ENCODE measurements around the gene SPATS1. TPM values are rescaled to one million over a fixed set of nuclear protein-coding genes. Genes with fewer than 3 reads are reported as not detected.

SPATS1 gene, protein sequence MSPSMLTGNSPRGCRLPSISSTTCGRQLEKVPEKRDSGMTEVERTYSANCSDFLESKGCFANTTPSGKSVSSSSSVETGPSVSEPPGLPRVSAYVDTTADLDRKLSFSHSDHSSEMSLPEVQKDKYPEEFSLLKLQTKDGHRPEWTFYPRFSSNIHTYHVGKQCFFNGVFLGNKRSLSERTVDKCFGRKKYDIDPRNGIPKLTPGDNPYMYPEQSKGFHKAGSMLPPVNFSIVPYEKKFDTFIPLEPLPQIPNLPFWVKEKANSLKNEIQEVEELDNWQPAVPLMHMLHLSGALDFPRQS
- polyA plus RNA-seq, result not detected in 3 replicates
- not detected for polyA plus RNA-seq (2011; ENCODE audit: low read depth)
- not detected in 2 replicates for polyA plus RNA-seq (2011; cell fraction: cytosol; rRNA removed)
- polyA plus RNA-seq (2011; cell fraction: nucleus; rRNA removed), result not detected in 2 replicates
- polyA plus RNA-seq (2012; ENCODE audit: low replicate concordance), result not detected in 2 replicates
- not detected in 3 replicates for polyA minus RNA-seq
- polyA minus RNA-seq (2011; cell fraction: cytosol; rRNA and poly(A)+ RNA removed), result not detected
- polyA minus RNA-seq (2011; cell fraction: nucleus; rRNA and poly(A)+ RNA removed), result not detected in 2 replicates

DNA sequence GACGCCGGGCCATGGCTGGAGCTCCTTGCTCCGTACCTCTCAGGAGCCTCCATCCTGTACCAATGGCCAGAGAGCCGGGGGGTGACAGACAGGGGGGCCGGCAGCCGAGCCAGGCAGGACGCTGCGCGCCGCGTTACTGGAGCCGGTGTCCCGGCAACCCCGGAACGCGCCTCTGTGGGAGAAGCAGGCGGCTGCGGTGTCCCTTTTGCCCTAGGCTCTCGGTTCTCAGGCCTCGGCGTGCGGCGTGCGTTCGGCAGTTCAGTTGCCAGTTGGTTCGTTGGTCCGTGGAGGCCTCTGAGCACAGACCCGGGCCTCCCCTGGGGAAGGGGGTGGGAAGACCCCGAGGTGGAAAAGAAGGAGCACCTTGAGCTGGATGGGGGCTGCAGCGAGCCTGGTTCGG is at the start of gene SPATS1:
SPATS1 (plus strand) TSS at position 162 of the 400 bp plus-strand sequence. CDS start 446 bp downstream, outside the sequence.
- Histone ChIP-seq H3K9ac (ENCODE audit: control insufficient read depth, extremely low read depth, insufficient read depth, low read length) (no peak within 1 kb of the TSS), H3K9me3 (ENCODE audit: control insufficient read depth, low read depth, low read length) (no peaks in the 10 kb centered on the region), H3K27me3 (ENCODE audit: control insufficient read depth, extremely low read depth, insufficient read depth, low read length) (peaks cover 39% of the 10 kb centered on the region), H4K20me1 (ENCODE audit: control insufficient read depth, extremely low read depth, insufficient read depth, low read length) (no peaks in the 10 kb centered on the region), H3K4me1 (ENCODE audit: control insufficient read depth, extremely low read depth, insufficient read depth, low read length) (no peaks in the 10 kb centered on the region), H3K36me3 (ENCODE audit: control insufficient read depth in 2 of 2, extremely low read depth in 1 of 2, insufficient read depth in 2 of 2, low read length in 2 of 2) (no peaks in the 10 kb centered on the region), H3K4me2 (ENCODE audit: control insufficient read depth, extremely low read depth, insufficient read depth, low read depth, low read length) (peak within 1 kb of the TSS; percentile 19), H3K79me2 (ENCODE audit: control insufficient read depth, insufficient read depth, low read length) (no peaks in the 10 kb centered on the region), H3K27ac (ENCODE audit: control insufficient read depth, insufficient read depth, low read length) (no peak within 1 kb of the TSS), H2AFZ (ENCODE audit: control insufficient read depth, low read length) (no peak within 1 kb of the TSS), H3K9me1 (ENCODE audit: control insufficient read depth, extremely low read depth, insufficient read depth, low read length) (no peaks in the 10 kb centered on the region), H3K4me3 (ENCODE audit: control insufficient read depth in 2 of 3, extremely low read depth in 1 of 3, insufficient read depth in 2 of 3, low read depth in 1 of 3, low read length in 3 of 3) (no peak within 1 kb of the TSS)
- no peak for DNase-seq (ENCODE audit: low read depth, low spot score)
- dilution Hi-C loops (cut with MboI; ENCODE audit: extremely low pct_ligation_motif_present, low sequenced_read_pairs), result no loop called here
- TF ChIP-seq EZH2 (IDR thresholded peaks at IDR 0.05; ENCODE audit: low read length), result peak; percentile 77
- TF ChIP-seq, protein P1, sequence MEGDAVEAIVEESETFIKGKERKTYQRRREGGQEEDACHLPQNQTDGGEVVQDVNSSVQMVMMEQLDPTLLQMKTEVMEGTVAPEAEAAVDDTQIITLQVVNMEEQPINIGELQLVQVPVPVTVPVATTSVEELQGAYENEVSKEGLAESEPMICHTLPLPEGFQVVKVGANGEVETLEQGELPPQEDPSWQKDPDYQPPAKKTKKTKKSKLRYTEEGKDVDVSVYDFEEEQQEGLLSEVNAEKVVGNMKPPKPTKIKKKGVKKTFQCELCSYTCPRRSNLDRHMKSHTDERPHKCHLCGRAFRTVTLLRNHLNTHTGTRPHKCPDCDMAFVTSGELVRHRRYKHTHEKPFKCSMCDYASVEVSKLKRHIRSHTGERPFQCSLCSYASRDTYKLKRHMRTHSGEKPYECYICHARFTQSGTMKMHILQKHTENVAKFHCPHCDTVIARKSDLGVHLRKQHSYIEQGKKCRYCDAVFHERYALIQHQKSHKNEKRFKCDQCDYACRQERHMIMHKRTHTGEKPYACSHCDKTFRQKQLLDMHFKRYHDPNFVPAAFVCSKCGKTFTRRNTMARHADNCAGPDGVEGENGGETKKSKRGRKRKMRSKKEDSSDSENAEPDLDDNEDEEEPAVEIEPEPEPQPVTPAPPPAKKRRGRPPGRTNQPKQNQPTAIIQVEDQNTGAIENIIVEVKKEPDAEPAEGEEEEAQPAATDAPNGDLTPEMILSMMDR (optimal IDR thresholded peaks at IDR 0.05 in 1 of 3, IDR thresholded peaks at IDR 0.05 in 1 of 3, conservative IDR thresholded peaks at IDR 0.05 in 1 of 3; ENCODE audit: extremely low read depth in 1 of 3, insufficient read depth in 2 of 3, low read length in 3 of 3), result no peak
- FAIRE-seq, result no peak

DNA sequence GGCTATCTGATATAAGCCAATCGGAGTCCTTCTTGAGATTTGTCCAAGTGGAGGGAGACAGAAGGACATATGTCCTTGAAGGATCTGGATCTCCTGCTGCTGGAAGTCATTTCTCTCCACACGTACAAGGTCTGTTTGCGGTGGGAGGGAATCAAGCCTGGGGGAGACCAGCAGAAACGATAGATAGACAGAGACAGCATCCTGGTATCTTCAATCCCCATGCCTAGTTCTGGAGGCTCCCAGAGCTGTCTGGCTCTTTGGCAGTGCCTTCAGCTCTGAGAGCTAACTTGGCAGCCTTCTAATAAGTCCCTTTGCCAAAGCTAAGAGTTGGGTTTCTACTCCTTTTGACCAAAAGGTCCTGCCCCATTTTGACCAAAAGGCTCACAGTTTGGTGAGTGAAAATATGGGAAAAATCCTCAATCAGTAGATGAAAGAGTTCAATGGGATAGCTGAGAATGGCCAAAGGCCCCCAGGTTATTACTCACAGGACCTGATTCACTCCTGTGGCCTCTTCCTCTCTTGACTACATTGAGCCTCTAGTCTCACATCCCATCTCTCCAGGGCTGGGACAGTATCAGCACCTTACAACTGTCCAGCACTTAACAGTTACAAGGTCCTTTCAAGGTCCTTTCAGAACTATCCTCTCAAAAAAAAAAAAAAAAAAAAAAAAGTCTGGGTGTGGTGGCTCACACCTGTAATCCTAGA is 49.6 kb upstream of the SPATS1 start:
- Histone ChIP-seq H3K9me1 (ENCODE audit: control insufficient read depth, extremely low read depth, insufficient read depth, low read length) (no peaks in the 10 kb centered on the region), H3K9ac (ENCODE audit: control insufficient read depth, extremely low read depth, insufficient read depth, low read length) (no peak overlapping the region), H3K79me2 (ENCODE audit: control insufficient read depth, insufficient read depth, low read length) (no peaks in the 10 kb centered on the region), H3K27ac (ENCODE audit: control insufficient read depth, insufficient read depth, low read length) (no peak overlapping the region), H4K20me1 (ENCODE audit: control insufficient read depth, extremely low read depth, insufficient read depth, low read length) (peaks cover 3% of the 10 kb centered on the region), H3K4me3 (ENCODE audit: control insufficient read depth in 2 of 3, extremely low read depth in 1 of 3, insufficient read depth in 2 of 3, low read depth in 1 of 3, low read length in 3 of 3) (no peak overlapping the region), H3K36me3 (ENCODE audit: control insufficient read depth in 2 of 2, extremely low read depth in 1 of 2, insufficient read depth in 2 of 2, low read length in 2 of 2) (no peaks in the 10 kb centered on the region), H3K27me3 (ENCODE audit: control insufficient read depth, extremely low read depth, insufficient read depth, low read length) (peaks cover 59% of the 10 kb centered on the region), H2AFZ (ENCODE audit: control insufficient read depth, low read length) (no peak overlapping the region), H3K4me2 (ENCODE audit: control insufficient read depth, extremely low read depth, insufficient read depth, low read depth, low read length) (no peak overlapping the region), H3K9me3 (ENCODE audit: control insufficient read depth, low read depth, low read length) (no peaks in the 10 kb centered on the region), H3K4me1 (ENCODE audit: control insufficient read depth, extremely low read depth, insufficient read depth, low read length) (peaks cover 4% of the 10 kb centered on the region)
- dilution Hi-C loops (cut with MboI; ENCODE audit: extremely low pct_ligation_motif_present, low sequenced_read_pairs), result no loop called here
- no peak for DNase-seq (ENCODE audit: low read depth, low spot score)
- FAIRE-seq, result no peak
- no peak for TF ChIP-seq EZH2 (IDR thresholded peaks at IDR 0.05; ENCODE audit: low read length)
- TF ChIP-seq, protein P1 (optimal IDR thresholded peaks at IDR 0.05 in 1 of 3, IDR thresholded peaks at IDR 0.05 in 1 of 3, conservative IDR thresholded peaks at IDR 0.05 in 1 of 3; ENCODE audit: extremely low read depth in 1 of 3, insufficient read depth in 2 of 3, low read length in 3 of 3), result no peak
